Midbrain (tissue), 1 donor: ENCODE results near the gene NFIA.
"Not testable (repeated sequence)": the region's sequence is repeated elsewhere in the genome, so short reads cannot be mapped to it uniquely, and the experiment has no call there.

Source experiments
- DNase-seq: peaks from one replicate; lab custom pipeline; 2025; lab: John Stamatoyannopoulos, UW

The NFIA gene

DNA sequence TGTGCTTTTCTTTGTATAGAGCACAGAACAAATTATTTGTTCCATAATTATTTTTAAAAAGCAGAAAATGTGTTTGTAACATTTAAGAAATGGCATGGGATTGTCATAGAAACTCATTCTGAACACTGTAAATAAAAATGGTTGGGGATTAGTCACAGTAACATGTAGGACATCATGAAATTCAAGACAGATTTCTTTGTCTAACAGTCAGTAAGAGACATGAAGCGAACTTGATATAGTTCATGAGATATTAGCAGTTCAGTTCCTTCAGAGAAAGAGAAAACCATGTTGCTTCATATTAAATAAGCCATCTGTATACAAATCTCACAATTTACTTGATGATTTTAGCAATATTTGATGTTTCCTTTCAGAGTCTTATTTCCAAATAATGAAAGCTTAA, 19.7 kb downstream of the NFIA start:
- DNase-seq = no peak

- no peak for DNase-seq
Measured at GRCh38 chr1:61102621-61103020, 20.3 kb downstream of the NFIA start.

GRCh38 chr1:61104220-61104671, 21.9 kb downstream of the NFIA start:
- DNase-seq = no peak

DNA sequence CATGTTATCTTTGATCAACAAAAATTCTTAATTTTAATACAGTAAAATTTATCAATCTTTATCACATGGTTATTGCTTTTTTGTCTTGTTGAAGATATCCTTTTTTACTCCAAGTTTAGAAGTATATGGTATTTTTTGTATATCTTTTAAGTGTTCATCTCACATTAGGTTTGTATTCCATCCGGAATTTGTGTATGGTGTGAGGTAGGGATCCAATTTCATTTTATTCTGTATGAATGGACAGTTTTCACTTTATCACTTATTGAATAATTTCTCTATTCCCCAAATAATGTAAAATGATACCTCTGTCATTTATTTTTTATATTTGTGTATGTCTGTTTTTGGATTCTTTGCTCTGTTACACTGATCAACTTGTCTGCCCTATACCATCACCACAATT, 25.3 kb downstream of the NFIA start:
- DNase-seq = no peak

GRCh38 chr1:61109158-61109557, 26.8 kb downstream of the NFIA start:
- no peak for DNase-seq

DNA sequence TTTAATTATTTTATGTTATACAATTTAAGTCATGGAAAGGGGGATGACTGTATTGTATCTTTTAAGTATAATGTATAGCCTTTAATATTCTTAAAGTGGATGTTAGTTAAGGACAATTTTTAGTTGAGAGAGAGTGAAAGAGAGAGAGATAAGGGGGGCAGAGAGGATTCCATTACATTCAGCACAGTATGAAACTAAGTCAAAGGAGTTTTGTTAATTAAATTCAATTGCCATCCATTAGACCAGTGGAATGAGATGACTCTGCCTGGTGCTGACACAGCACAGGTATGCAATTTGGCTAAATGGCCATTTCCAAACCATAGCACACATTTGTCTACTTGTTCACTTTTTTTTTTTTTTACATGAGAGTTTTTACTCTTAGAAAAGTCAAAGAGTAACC, 27.5 kb downstream of the NFIA start:
- no peak for DNase-seq

GRCh38 chr1:61110554-61110953, 28.2 kb downstream of the NFIA start:
- DNase-seq = no peak

DNA sequence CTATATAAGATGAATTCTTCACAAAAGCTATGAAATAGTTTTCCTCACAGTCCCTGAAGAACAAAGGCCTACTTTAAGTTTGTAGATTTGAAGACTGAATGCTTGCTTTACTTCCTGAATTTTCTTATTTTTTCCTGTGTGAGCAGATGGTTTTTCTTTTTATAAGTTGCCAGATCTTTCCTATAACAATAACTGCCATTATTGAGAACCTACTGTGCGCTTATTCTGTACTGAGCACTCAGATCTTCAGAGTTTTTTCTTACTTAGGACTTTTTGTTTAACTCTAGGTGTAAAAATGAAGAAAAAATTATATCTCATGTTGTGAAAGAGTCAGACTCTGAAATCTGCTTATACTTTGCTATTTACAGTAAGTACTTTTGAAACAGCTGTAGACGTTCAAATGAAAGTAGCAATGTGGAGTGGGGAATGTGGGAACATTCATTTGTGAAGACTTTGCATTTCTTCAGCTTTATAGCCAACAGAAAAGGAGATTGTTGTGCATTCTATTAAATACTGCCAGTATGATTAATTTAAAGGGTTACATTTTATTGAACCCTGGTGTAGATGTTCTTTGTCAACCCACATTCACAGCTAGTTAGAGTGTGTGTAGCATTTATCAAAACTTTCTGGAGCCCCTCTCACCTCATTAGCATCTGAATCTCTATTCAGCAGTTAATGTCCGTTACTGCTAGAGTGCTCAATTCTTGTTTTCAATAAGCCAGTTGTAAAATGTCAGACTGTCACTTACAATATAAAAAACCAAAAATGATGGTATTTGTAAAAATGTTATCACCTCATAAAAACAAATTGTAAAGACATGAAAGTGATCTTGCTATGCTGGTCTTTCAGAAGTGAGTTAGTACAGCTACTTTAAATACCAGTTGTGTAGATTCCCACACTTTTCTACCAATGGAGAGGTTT, 29.0 kb downstream of the NFIA start:
- no peak for DNase-seq

GRCh38 chr1:61114178-61114870, 32.0 kb downstream of the NFIA start:
- DNase-seq = no peak

DNA sequence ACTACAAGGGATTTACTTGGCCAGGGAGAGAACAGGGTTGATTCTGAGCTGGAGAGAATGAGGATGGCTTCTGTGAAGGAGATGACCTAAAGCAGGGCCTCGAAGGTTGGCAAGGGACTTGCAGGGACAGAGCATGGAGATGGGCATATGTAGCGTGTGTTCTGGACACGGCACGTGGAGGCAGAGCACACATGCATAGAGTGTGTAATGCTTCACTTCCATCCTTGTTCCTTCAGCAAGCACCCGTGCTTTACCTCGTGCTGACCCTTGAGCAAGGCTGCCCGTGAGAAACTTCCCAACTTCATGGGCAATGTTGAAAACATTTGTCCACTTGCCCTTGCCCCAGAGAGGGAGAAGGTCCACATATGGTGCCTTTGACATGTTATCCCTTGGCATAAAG, 33.1 kb downstream of the NFIA start:
- no peak for DNase-seq

DNA sequence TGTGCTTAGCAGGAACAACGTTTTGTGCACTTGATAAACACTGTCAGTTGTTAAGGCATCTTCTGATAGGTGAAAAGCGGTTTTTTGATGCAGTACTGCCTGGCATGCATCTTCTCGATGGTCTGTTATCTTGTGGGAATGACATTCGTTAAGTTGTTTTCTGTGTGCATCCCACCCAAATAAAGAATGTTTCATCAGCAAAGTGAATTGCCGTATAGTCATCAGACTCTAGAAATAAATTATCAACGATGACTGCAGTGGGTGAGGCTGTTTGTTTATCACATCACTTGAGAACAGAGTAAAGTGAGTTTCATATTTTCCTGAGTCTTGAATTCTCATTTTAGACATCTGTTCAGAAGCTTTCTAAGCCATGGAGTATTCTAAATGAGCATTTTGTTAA, 34.1 kb downstream of the NFIA start:
- no peak for DNase-seq

DNA sequence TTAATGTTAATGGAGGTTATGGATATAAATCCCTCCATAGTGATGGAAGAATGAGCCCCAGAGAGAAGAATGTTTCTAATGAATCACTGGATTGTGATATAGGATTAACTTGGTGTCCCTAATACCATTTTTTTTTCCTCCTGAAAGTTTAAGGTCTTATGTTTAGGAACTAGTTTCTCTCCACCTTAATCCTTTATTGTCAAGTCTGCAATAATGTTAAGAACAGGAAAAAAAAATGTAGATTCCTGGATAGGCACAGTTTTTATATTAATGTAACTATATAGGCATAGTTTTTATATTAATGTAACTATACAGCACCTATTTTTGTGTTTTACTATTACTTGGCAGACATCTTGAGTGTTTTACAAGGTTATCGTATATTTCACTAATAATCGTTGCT, 34.9 kb downstream of the NFIA start:
- DNase-seq = no peak

DNA sequence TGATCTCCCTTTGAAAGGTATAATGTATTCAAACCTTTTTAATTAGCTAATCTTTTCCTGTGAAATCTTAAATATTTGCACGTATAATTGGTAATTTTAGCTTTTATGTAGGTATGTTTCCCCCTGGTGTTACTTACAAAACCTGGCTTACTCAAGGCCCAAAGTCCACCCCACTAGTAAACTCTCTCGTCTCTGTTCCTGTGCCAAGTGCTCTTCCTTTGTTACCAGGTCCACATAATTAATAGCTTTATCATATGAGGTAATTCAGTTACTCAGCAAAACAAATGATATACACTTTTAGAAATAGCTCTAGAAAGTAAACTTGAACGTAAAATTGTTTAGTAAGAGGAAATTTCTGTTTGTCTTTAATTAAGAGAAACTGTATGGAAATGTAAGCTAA, 36.7 kb downstream of the NFIA start:
- DNase-seq = no peak

DNA sequence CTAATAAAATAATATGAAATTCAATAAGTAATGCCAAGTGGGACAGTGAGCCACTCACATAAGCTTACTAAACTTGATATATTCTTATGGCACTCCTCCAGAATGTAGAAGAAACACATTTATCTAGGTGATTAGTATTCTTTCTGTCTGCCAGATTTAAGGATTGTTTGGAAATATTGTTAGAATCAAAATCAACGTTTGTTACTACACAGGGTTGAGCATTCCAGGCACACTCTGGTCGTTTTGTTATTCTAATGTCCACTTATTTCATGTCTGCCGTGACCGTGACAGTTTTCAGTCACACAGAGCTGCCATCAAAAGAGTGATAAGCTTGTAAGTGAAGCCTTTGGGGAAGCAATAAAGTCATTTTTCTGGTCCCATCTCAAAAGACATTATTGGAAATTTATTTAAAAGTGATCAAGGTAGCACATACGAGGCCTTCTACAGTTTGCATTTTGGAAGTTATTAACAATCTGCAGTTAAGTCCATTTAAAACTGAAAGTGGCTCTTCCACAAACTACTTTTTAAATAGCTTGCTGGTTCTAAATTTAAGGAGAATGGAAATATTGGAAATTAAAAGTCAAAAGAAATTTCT, 38.0 kb downstream of the NFIA start:
- DNase-seq = no peak

- DNase-seq = no peak
Measured at GRCh38 chr1:61120998-61121397, 38.6 kb downstream of the NFIA start.

DNA sequence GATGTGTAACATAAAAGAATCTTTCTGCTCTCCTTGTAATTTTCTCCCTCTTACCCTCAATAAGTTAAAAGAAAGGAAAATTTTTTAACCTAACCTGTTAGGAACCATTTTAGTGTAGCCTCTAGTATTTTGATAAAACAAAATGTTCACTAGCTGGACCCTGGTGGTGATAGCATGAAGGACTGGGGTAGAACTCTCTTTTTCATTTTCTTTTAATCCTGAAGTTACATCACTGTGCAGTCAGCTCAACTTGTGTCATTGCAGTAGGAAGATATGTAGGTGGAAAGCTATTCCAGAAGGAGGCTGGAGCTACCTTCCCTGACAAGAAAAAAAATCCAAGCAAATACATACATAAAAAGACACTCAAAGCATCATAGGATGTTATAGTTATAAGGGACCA, 39.3 kb downstream of the NFIA start:
- DNase-seq = no peak

- DNase-seq = no peak
Measured at GRCh38 chr1:61122389-61122788, 40.0 kb downstream of the NFIA start.

- DNase-seq = no peak
Measured at GRCh38 chr1:61123326-61123725, 41.0 kb downstream of the NFIA start.

GRCh38 chr1:61124078-61124477, 41.7 kb downstream of the NFIA start:
- DNase-seq = no peak

DNA sequence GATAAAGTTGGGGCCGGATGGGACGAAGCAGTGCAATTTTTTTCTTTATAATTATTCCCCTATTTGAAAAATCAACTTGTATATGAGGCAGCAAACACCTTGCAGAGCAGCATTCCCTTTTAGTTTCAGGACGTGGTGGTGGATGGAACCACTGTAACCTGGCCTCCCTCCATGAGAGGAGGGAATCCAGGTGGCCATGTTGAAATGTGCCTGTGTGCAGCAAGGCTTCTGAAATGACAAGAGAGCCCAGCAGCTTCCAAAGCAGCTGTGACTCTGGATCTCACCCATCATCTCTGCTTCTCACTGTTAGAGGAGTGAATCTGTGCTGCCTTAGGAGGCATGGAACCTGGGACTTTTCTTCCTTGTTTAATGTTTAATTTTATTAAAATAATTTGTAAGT, 42.3 kb downstream of the NFIA start:
- DNase-seq = no peak

GRCh38 chr1:61125263-61125662, 42.9 kb downstream of the NFIA start:
- no peak for DNase-seq

- DNase-seq = no peak
Measured at GRCh38 chr1:61125895-61126294, 43.5 kb downstream of the NFIA start.

DNA sequence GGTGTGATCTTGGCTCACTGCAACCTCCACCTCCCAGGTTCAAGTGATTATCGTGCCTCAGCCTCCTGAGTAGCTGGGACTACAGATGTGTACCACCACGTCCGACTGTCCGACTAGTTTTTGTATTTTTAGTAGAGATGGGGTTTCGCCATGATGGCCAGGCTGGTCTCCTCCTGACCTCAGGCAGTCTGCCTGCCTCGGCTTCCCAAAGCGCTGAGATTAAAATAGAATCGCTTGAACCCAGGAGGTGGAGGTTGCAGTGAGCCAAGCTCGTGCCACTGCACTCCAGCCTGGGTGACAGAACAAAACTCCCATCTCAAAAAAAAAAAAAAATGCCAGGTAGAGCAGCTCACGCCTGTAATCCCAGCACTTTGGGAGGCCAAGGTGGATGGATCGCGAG, 44.5 kb downstream of the NFIA start:
- not testable (repeated sequence) for DNase-seq
